WTC11 (cell line): ENCODE data around the gene FAM50B. TPM values are rescaled to one million over a fixed set of nuclear protein-coding genes. Genes with fewer than 3 reads are reported as not detected.

Source experiments
- ATAC-seq: fragments of 200-7000 bp; cut with Tn5 transposase; 2 replicates; pipeline ENCODE4 v1.10.0; 2021; ENCODE audit warnings: mild to moderate bottlenecking, moderate library complexity
- CTCF ChIA-PET: fragments of 300-600 bp; sonication (Branson Sonifier 250); formaldehyde crosslinking; loops from one replicate; lab custom pipeline; 2021; ENCODE audit warnings: antibody characterized with exemption; lab: Charles Lee
- POLR2A ChIA-PET: fragments of 350-600 bp; sonication (Branson Sonifier 250); formaldehyde crosslinking; loops from one replicate; lab custom pipeline; 2021; ENCODE audit warnings: antibody characterized with exemption; lab: Charles Lee
- DNase-seq: peaks from one replicate; pipeline ENCODE4 v3.0.0; 2021; ENCODE audit warnings: low spot score
- H3K27ac Mint-ChIP-seq: 2 replicates; pipeline ENCODE4 v1.8.0; 2021; ENCODE audit warnings: mixed read lengths
- H3K27me3 Mint-ChIP-seq: 2 replicates; pipeline ENCODE4 v1.8.0; 2021; ENCODE audit warnings: low read depth, mild to moderate bottlenecking, moderate library complexity, mixed read lengths
- H3K36me3 Mint-ChIP-seq: 2 replicates; pipeline ENCODE4 v1.8.0; 2021; ENCODE audit warnings: mixed read lengths
- H3K4me1 Mint-ChIP-seq: 2 replicates; pipeline ENCODE4 v1.8.0; 2022; ENCODE audit warnings: mixed read lengths
- H3K4me3 Mint-ChIP-seq: 2 replicates; pipeline ENCODE4 v1.8.0; 2021; ENCODE audit warnings: mild to moderate bottlenecking, moderate library complexity, mixed read lengths
- H3K9me3 Mint-ChIP-seq: 2 replicates; pipeline ENCODE4 v1.8.0; 2021; ENCODE audit warnings: mixed read lengths
- CREM ChIP-seq: sonication (generic); formaldehyde crosslinking; IDR thresholded peaks from 2 replicates; pipeline ENCODE4 v1.8.1; 2022; ENCODE audit warnings: mild to moderate bottlenecking, missing genetic modification reagents, moderate library complexity
- IRF1 ChIP-seq: sonication (generic); formaldehyde crosslinking; IDR thresholded peaks from 2 replicates; pipeline ENCODE4 v1.8.0; 2023; ENCODE audit warnings: missing genetic modification reagents
- NFATC4 ChIP-seq: fragments of 250-450 bp; sonication (Bioruptor Pico); IDR thresholded peaks from 2 replicates; pipeline ENCODE4 v1.9.0; 2021; ENCODE audit warnings: mild to moderate bottlenecking
- NFYB ChIP-seq: sonication (generic); formaldehyde crosslinking; conservative IDR thresholded peaks from 2 replicates; pipeline ENCODE4 v1.8.0; 2022; ENCODE audit warnings: low read depth, missing genetic modification reagents
- NR1H2 ChIP-seq: sonication (generic); formaldehyde crosslinking; IDR thresholded peaks from 2 replicates; pipeline ENCODE4 v1.9.0; 2021; ENCODE audit warnings: mild to moderate bottlenecking, moderate library complexity, missing genetic modification reagents
- SMAD3 ChIP-seq: sonication (generic); formaldehyde crosslinking; IDR thresholded peaks from 2 replicates; pipeline ENCODE4 v1.8.0; 2022; ENCODE audit warnings: missing genetic modification reagents, mild to moderate bottlenecking, borderline replicate concordance
- SOX15 ChIP-seq: fragments of 250-450 bp; sonication (Bioruptor Pico); IDR thresholded peaks from 2 replicates; pipeline ENCODE4 v1.9.0; 2021; ENCODE audit warnings: mild to moderate bottlenecking
- SP1 ChIP-seq: sonication (generic); formaldehyde crosslinking; conservative IDR thresholded peaks from 2 replicates; pipeline ENCODE4 v1.8.1; 2022; ENCODE audit warnings: missing genetic modification reagents
- TEAD1 ChIP-seq: sonication (generic); formaldehyde crosslinking; IDR thresholded peaks from 2 replicates; pipeline ENCODE4 v1.8.0; 2022; ENCODE audit warnings: mild to moderate bottlenecking, missing genetic modification reagents
- ZNF317 ChIP-seq: sonication (generic); formaldehyde crosslinking; IDR thresholded peaks from 2 replicates; pipeline ENCODE4 v1.8.1; 2023; ENCODE audit warnings: low read depth, mild to moderate bottlenecking, moderate library complexity, missing genetic modification reagents, borderline replicate concordance
- total RNA-seq: library from RNA; stranded (reverse); gene quantifications from 3 replicates; pipeline ENCODE4 v1.2.3, GENCODE V29; 2021
- TF ChIP-seq, protein P1 (sequence below): sonication (generic); formaldehyde crosslinking; IDR thresholded peaks from 2 replicates; pipeline ENCODE4 v1.8.0; 2023; ENCODE audit warnings: missing genetic modification reagents, mild to moderate bottlenecking, borderline replicate concordance
- TF ChIP-seq, protein P2 (sequence below): sonication (generic); formaldehyde crosslinking; IDR thresholded peaks from 2 replicates; pipeline ENCODE4 v1.8.0; 2023; ENCODE audit warnings: mild to moderate bottlenecking, missing genetic modification reagents
- TF ChIP-seq, protein P3 (sequence below): sonication (generic); formaldehyde crosslinking; conservative IDR thresholded peaks from 2 replicates; pipeline ENCODE4 v1.8.1; 2023; ENCODE audit warnings: mild to moderate bottlenecking, low read depth, missing genetic modification reagents, moderate library complexity
- TF ChIP-seq, protein P4 (sequence below): sonication (generic); formaldehyde crosslinking; IDR thresholded peaks from 2 replicates; pipeline ENCODE4 v1.8.1; 2022; ENCODE audit warnings: mild to moderate bottlenecking, moderate library complexity, missing genetic modification reagents
- TF ChIP-seq, protein P5 (sequence below): fragments of 250-450 bp; sonication (Bioruptor Pico); IDR thresholded peaks from 2 replicates; pipeline ENCODE4 v1.9.0; 2021; ENCODE audit warnings: mild to moderate bottlenecking
- TF ChIP-seq, protein P6 (sequence below): sonication (generic); formaldehyde crosslinking; IDR thresholded peaks from 2 replicates; pipeline ENCODE4 v1.8.1; 2023; ENCODE audit warnings: mild to moderate bottlenecking, moderate library complexity, missing genetic modification reagents
- TF ChIP-seq, protein P7 (sequence below): sonication (generic); formaldehyde crosslinking; IDR thresholded peaks from 2 replicates; pipeline ENCODE4 v1.8.1; 2022; ENCODE audit warnings: low read depth, missing genetic modification reagents, borderline replicate concordance

Gene FAM50B
- total RNA-seq, 1 experiment from 2014 or later, result 2.1 TPM

- POLR2A ChIA-PET, result no interaction called here
- ATAC-seq (no peak), DNase-seq (no peak)
- H3K9me3 Mint-ChIP-seq, result peaks cover 8% of the 10 kb centered on the region
- CTCF ChIA-PET, result interaction anchor here (5.7 kb wide), 1 partner anchor 16 kb away, joined by 39 read pairs; the partner anchor contains the start of gene FAM50B
- H3K4me3 Mint-ChIP-seq, result no peak overlapping the region
- peaks cover 6% of the 10 kb centered on the region; the same call in 1 of the 2 replicates for H3K27me3 Mint-ChIP-seq
- H3K27ac Mint-ChIP-seq, result no peak overlapping the region
- no peak for TF ChIP-seq ZNF317 (CRISPR knock-in tag)
- no peak for TF ChIP-seq NFYB (CRISPR knock-in tag)
- TF ChIP-seq, protein P1, sequence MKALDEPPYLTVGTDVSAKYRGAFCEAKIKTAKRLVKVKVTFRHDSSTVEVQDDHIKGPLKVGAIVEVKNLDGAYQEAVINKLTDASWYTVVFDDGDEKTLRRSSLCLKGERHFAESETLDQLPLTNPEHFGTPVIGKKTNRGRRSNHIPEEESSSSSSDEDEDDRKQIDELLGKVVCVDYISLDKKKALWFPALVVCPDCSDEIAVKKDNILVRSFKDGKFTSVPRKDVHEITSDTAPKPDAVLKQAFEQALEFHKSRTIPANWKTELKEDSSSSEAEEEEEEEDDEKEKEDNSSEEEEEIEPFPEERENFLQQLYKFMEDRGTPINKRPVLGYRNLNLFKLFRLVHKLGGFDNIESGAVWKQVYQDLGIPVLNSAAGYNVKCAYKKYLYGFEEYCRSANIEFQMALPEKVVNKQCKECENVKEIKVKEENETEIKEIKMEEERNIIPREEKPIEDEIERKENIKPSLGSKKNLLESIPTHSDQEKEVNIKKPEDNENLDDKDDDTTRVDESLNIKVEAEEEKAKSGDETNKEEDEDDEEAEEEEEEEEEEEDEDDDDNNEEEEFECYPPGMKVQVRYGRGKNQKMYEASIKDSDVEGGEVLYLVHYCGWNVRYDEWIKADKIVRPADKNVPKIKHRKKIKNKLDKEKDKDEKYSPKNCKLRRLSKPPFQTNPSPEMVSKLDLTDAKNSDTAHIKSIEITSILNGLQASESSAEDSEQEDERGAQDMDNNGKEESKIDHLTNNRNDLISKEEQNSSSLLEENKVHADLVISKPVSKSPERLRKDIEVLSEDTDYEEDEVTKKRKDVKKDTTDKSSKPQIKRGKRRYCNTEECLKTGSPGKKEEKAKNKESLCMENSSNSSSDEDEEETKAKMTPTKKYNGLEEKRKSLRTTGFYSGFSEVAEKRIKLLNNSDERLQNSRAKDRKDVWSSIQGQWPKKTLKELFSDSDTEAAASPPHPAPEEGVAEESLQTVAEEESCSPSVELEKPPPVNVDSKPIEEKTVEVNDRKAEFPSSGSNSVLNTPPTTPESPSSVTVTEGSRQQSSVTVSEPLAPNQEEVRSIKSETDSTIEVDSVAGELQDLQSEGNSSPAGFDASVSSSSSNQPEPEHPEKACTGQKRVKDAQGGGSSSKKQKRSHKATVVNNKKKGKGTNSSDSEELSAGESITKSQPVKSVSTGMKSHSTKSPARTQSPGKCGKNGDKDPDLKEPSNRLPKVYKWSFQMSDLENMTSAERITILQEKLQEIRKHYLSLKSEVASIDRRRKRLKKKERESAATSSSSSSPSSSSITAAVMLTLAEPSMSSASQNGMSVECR (CRISPR knock-in tag), result no peak
- no peak for TF ChIP-seq SMAD3
- TF ChIP-seq CREM, result no peak
- TF ChIP-seq SOX15 (CRISPR knock-in tag), result no peak
- TF ChIP-seq, protein P2, sequence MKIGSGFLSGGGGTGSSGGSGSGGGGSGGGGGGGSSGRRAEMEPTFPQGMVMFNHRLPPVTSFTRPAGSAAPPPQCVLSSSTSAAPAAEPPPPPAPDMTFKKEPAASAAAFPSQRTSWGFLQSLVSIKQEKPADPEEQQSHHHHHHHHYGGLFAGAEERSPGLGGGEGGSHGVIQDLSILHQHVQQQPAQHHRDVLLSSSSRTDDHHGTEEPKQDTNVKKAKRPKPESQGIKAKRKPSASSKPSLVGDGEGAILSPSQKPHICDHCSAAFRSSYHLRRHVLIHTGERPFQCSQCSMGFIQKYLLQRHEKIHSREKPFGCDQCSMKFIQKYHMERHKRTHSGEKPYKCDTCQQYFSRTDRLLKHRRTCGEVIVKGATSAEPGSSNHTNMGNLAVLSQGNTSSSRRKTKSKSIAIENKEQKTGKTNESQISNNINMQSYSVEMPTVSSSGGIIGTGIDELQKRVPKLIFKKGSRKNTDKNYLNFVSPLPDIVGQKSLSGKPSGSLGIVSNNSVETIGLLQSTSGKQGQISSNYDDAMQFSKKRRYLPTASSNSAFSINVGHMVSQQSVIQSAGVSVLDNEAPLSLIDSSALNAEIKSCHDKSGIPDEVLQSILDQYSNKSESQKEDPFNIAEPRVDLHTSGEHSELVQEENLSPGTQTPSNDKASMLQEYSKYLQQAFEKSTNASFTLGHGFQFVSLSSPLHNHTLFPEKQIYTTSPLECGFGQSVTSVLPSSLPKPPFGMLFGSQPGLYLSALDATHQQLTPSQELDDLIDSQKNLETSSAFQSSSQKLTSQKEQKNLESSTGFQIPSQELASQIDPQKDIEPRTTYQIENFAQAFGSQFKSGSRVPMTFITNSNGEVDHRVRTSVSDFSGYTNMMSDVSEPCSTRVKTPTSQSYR (CRISPR knock-in tag), result no peak
- TF ChIP-seq, protein P3, sequence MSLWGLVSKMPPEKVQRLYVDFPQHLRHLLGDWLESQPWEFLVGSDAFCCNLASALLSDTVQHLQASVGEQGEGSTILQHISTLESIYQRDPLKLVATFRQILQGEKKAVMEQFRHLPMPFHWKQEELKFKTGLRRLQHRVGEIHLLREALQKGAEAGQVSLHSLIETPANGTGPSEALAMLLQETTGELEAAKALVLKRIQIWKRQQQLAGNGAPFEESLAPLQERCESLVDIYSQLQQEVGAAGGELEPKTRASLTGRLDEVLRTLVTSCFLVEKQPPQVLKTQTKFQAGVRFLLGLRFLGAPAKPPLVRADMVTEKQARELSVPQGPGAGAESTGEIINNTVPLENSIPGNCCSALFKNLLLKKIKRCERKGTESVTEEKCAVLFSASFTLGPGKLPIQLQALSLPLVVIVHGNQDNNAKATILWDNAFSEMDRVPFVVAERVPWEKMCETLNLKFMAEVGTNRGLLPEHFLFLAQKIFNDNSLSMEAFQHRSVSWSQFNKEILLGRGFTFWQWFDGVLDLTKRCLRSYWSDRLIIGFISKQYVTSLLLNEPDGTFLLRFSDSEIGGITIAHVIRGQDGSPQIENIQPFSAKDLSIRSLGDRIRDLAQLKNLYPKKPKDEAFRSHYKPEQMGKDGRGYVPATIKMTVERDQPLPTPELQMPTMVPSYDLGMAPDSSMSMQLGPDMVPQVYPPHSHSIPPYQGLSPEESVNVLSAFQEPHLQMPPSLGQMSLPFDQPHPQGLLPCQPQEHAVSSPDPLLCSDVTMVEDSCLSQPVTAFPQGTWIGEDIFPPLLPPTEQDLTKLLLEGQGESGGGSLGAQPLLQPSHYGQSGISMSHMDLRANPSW (CRISPR knock-in tag), result no peak
- TF ChIP-seq, protein P4, sequence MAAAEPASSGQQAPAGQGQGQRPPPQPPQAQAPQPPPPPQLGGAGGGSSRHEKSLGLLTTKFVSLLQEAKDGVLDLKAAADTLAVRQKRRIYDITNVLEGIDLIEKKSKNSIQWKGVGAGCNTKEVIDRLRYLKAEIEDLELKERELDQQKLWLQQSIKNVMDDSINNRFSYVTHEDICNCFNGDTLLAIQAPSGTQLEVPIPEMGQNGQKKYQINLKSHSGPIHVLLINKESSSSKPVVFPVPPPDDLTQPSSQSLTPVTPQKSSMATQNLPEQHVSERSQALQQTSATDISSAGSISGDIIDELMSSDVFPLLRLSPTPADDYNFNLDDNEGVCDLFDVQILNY (CRISPR knock-in tag), result no peak
- TF ChIP-seq TEAD1 (CRISPR knock-in tag), result no peak
- TF ChIP-seq NR1H2 (CRISPR knock-in tag), result no peak
- TF ChIP-seq, protein P5, sequence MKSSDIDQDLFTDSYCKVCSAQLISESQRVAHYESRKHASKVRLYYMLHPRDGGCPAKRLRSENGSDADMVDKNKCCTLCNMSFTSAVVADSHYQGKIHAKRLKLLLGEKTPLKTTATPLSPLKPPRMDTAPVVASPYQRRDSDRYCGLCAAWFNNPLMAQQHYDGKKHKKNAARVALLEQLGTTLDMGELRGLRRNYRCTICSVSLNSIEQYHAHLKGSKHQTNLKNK (CRISPR knock-in tag), result no peak
- TF ChIP-seq SP1 (CRISPR knock-in tag), result no peak
- no peak for TF ChIP-seq NFATC4
- TF ChIP-seq, protein P6, sequence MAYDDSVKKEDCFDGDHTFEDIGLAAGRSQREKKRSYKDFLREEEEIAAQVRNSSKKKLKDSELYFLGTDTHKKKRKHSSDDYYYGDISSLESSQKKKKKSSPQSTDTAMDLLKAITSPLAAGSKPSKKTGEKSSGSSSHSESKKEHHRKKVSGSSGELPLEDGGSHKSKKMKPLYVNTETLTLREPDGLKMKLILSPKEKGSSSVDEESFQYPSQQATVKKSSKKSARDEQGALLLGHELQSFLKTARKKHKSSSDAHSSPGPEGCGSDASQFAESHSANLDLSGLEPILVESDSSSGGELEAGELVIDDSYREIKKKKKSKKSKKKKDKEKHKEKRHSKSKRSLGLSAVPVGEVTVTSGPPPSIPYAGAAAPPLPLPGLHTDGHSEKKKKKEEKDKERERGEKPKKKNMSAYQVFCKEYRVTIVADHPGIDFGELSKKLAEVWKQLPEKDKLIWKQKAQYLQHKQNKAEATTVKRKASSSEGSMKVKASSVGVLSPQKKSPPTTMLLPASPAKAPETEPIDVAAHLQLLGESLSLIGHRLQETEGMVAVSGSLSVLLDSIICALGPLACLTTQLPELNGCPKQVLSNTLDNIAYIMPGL (CRISPR knock-in tag), result no peak
- TF ChIP-seq, protein P7, sequence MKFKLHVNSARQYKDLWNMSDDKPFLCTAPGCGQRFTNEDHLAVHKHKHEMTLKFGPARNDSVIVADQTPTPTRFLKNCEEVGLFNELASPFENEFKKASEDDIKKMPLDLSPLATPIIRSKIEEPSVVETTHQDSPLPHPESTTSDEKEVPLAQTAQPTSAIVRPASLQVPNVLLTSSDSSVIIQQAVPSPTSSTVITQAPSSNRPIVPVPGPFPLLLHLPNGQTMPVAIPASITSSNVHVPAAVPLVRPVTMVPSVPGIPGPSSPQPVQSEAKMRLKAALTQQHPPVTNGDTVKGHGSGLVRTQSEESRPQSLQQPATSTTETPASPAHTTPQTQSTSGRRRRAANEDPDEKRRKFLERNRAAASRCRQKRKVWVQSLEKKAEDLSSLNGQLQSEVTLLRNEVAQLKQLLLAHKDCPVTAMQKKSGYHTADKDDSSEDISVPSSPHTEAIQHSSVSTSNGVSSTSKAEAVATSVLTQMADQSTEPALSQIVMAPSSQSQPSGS (CRISPR knock-in tag), result no peak
- no peak for TF ChIP-seq IRF1 (CRISPR knock-in tag)
- peaks cover 26% of the 10 kb centered on the region for H3K4me1 Mint-ChIP-seq
- no peaks in the 10 kb centered on the region for H3K36me3 Mint-ChIP-seq
Measured at GRCh38 chr6:3865463-3865862, 16.3 kb downstream of the FAM50B start.
